CD4-positive, alpha-beta T cell (primary cell): ENCODE data around the gene LDHB. TPM values are rescaled to one million over a fixed set of nuclear protein-coding genes. Genes with fewer than 3 reads are reported as not detected.

Source experiments
- ATAC-seq: fragments of 200-7000 bp; cut with Tn5 transposase; one replicate; pipeline ENCODE4 v1.10.0; 2022; ENCODE audit warnings: mild to moderate bottlenecking; ENCODE audit not compliant: poor library complexity
- CTCF ChIA-PET: fragments of 350-600 bp; sonication (Branson Sonifier 250); formaldehyde crosslinking; loops from one replicate; lab custom pipeline; 2021; ENCODE audit warnings: antibody characterized with exemption, inconsistent platforms; lab: Charles Lee
- POLR2A ChIA-PET: fragments of 350-600 bp; sonication (Branson Sonifier 250); formaldehyde crosslinking; loops from one replicate; lab custom pipeline; 2021; ENCODE audit warnings: antibody characterized with exemption, inconsistent platforms; lab: Charles Lee
- DNase-seq, 14 experiments: peaks; one replicate each; pipeline ENCODE4 v3.0.0-alpha.2; 2013 to 2020; ENCODE audit warnings: mixed read lengths in 2 of 14
- H3K27ac ChIP-seq, 2 donors: one replicate each; pipeline versions ENCODE4 v1.5.1 to v1.7.0; 2013; ENCODE audit warnings: low read length in 2 of 2, low read depth in 1 of 2, mild to moderate bottlenecking in 1 of 2
- H3K27me3 ChIP-seq, 2 experiments: 1 replicate in 1 of 2; 2 replicates in 1 of 2; pipeline versions ENCODE4 v1.6.1 to v1.7.0; 2013; ENCODE audit warnings: low read length in 2 of 2, control low read depth in 1 of 2, mild to moderate bottlenecking in 1 of 2, moderate library complexity in 1 of 2; ENCODE audit not compliant: insufficient read depth in 2 of 2, control insufficient read depth in 1 of 2
- H3K36me3 ChIP-seq: one replicate; pipeline ENCODE4 v1.6.1; 2013; ENCODE audit warnings: low read length, control low read depth; ENCODE audit not compliant: insufficient read depth
- H3K4me1 ChIP-seq: one replicate; pipeline ENCODE4 v1.6.1; 2013; ENCODE audit warnings: low read length, control low read depth; ENCODE audit not compliant: insufficient read depth
- H3K4me3 ChIP-seq: one replicate; pipeline ENCODE4 v1.5.1; 2013; ENCODE audit warnings: mild to moderate bottlenecking, low read length, moderate library complexity
- H3K9me3 ChIP-seq, 2 experiments: 1 replicate in 1 of 2; 2 replicates in 1 of 2; pipeline versions ENCODE4 v1.6.1 to v1.7.0; 2013; ENCODE audit warnings: low read length in 2 of 2, mild to moderate bottlenecking in 2 of 2, control low read depth in 1 of 2, moderate library complexity in 1 of 2; ENCODE audit not compliant: control insufficient read depth in 1 of 2, insufficient read depth in 1 of 2
- H3K27ac Mint-ChIP-seq: one replicate; pipeline ENCODE4 v1.8.0; 2020; ENCODE audit warnings: mixed read lengths
- H3K27me3 Mint-ChIP-seq: one replicate; pipeline ENCODE4 v1.8.0; 2021; ENCODE audit warnings: mixed read lengths
- H3K36me3 Mint-ChIP-seq: one replicate; pipeline ENCODE4 v1.8.0; 2021; ENCODE audit warnings: low read depth, mixed read lengths
- H3K4me1 Mint-ChIP-seq: one replicate; pipeline ENCODE4 v1.8.0; 2021; ENCODE audit warnings: low read depth, mixed read lengths
- H3K4me3 Mint-ChIP-seq: one replicate; pipeline ENCODE4 v1.8.0; 2020; ENCODE audit warnings: mild to moderate bottlenecking, mixed read lengths
- H3K9me3 Mint-ChIP-seq: one replicate; pipeline ENCODE4 v1.8.0; 2020; ENCODE audit warnings: mixed read lengths
- CTCF ChIP-seq: fragments of 200-600 bp; IDR thresholded peaks from one replicate; pipeline ENCODE4 v1.8.0; 2022; ENCODE audit warnings: antibody characterized with exemption, mild to moderate bottlenecking
- intact Hi-C, 2 experiments: fragments of 100-400 bp; cut with DNase I in 1 of 2; cut with micrococcal nuclease in 1 of 2; formaldehyde crosslinking; loops; one replicate each; pipeline versions ENCODE4 v1.15.1 to v1.9.0; 2023 to 2025; cut with DNase I, micrococcal nuclease
- total RNA-seq, 174 experiments: library from RNA in 2 of 174; stranded (reverse) in 2 of 174; gene quantifications; one replicate each; pipeline ENCODE4 v1.2.3 and lab custom pipeline; 2021 to 2026

LDHB gene
- total RNA-seq, 2 experiments from 2014 or later: 559 to 605 TPM

GRCh38 chr12:21697904-21698630 lies 40.4 kb upstream of the LDHB start:
- Mint-ChIP-seq H3K27ac (no peak overlapping the region), H3K36me3 (no peaks in the 10 kb centered on the region), H3K4me1 (peaks cover 27% of the 10 kb centered on the region), H3K27me3 (peaks cover 5% of the 10 kb centered on the region), H3K4me3 (peak overlapping the region; percentile 27), H3K9me3 (no peaks in the 10 kb centered on the region)
- ChIA-PET CTCF (interaction anchor here (0.6 to 2.3 kb wide), 12 partner anchors 9 to 958 kb away, joined by 3 to 9 read pairs (median 4); partner anchors contain the start of gene LDHB), POLR2A (interaction anchor here (0.6 to 1.5 kb wide), 8 partner anchors 18 to 970 kb away, joined by 3 to 6 read pairs (median 4); partner anchors contain the start of gene LDHB)
- H3K9me3 ChIP-seq: no peaks in the 10 kb centered on the region
- H3K27me3 ChIP-seq: no peaks in the 10 kb centered on the region
- ATAC-seq: no peak
- intact Hi-C loops: loop anchor here (1.0 to 10.0 kb wide), 7 partner anchors 320 to 764 kb away; partner anchors contain the start of gene ST8SIA1 (in 1 of the 2)
- peak in 3 of 14 experiments; percentile 50 to 69 (median 69) for DNase-seq
- H3K36me3 ChIP-seq: no peaks in the 10 kb centered on the region
- peak; percentile 80 for TF ChIP-seq CTCF
- H3K4me1 ChIP-seq: peaks cover 2% of the 10 kb centered on the region
- H3K27ac ChIP-seq: no peak overlapping the region
- no peak overlapping the region for H3K4me3 ChIP-seq

- Histone ChIP-seq H3K4me3 (no peak overlapping the region), H3K36me3 (no peaks in the 10 kb centered on the region), H3K27me3 (no peaks in the 10 kb centered on the region), H3K4me1 (peaks cover 2% of the 10 kb centered on the region), H3K27ac (no peak overlapping the region), H3K9me3 (no peaks in the 10 kb centered on the region)
- ChIA-PET POLR2A (interaction anchor here (0.6 kb wide), 1 partner anchor 11 kb away, joined by 3 read pairs; no protein-coding TSS in a partner anchor), CTCF (interaction anchor here (1.7 kb wide), 1 partner anchor 16 kb away, joined by 5 read pairs; no protein-coding TSS in a partner anchor)
- Mint-ChIP-seq H3K36me3 (no peaks in the 10 kb centered on the region), H3K4me3 (no peak overlapping the region), H3K4me1 (peaks cover 35% of the 10 kb centered on the region), H3K27me3 (peaks cover 5% of the 10 kb centered on the region), H3K27ac (no peak overlapping the region), H3K9me3 (no peaks in the 10 kb centered on the region)
- no peak for TF ChIP-seq CTCF
- ATAC-seq: no peak
- intact Hi-C loops: loop anchor here in 1 of 2 experiments (5.0 to 10.0 kb wide), 4 partner anchors 468 to 766 kb away; partner anchors contain the start of gene ST8SIA1
- DNase-seq: no peak
These were observed 39.0 kb upstream of the LDHB start for GRCh38 chr12:21696625-21697024.

GRCh38 chr12:21695986-21696385 lies 38.3 kb upstream of the LDHB start:
- Mint-ChIP-seq H3K9me3 (no peaks in the 10 kb centered on the region), H3K36me3 (no peaks in the 10 kb centered on the region), H3K27me3 (peaks cover 5% of the 10 kb centered on the region), H3K4me3 (no peak overlapping the region), H3K27ac (no peak overlapping the region), H3K4me1 (peaks cover 41% of the 10 kb centered on the region)
- DNase-seq (no peak), ATAC-seq (no peak)
- Histone ChIP-seq H3K9me3 (no peaks in the 10 kb centered on the region), H3K27me3 (no peaks in the 10 kb centered on the region), H3K4me3 (no peak overlapping the region), H3K4me1 (peaks cover 3% of the 10 kb centered on the region), H3K36me3 (no peaks in the 10 kb centered on the region), H3K27ac (no peak overlapping the region)
- ChIA-PET CTCF (interaction anchor here (1.7 kb wide), 1 partner anchor 16 kb away, joined by 5 read pairs; no protein-coding TSS in a partner anchor), POLR2A (no interaction called here)
- intact Hi-C loops: loop anchor here in 1 of 2 experiments (5.0 to 10.0 kb wide), 4 partner anchors 469 to 766 kb away; partner anchors contain the start of gene ST8SIA1
- TF ChIP-seq CTCF: no peak
